ENCODE results near the gene LY6G6C.
A peak's percentile ranks its signal among the peaks of the same experiment; 100 is the strongest.

Gene LY6G6C

DNA sequence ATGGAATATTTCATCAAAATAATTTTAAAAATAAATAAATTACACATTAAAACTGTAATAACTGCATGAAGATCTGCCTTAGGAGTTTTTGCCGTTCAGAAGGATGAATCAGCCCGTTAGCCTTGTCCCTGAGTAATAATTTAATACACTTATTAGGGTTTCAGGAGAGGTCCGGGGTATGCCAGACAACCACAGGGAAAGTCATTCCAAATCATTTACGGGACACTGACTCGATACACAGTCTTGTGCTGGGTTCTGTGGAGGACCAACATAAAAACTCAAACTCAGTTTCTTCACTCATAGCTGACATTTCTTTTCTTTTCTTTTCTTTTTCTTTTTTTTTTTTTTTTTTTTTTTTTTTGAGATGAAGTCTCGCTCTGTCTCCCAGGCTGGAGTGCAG lies 15.6 kb downstream of the LY6G6C start:
- no peak for DNase-seq (ENCODE audit: low spot score)

DNA sequence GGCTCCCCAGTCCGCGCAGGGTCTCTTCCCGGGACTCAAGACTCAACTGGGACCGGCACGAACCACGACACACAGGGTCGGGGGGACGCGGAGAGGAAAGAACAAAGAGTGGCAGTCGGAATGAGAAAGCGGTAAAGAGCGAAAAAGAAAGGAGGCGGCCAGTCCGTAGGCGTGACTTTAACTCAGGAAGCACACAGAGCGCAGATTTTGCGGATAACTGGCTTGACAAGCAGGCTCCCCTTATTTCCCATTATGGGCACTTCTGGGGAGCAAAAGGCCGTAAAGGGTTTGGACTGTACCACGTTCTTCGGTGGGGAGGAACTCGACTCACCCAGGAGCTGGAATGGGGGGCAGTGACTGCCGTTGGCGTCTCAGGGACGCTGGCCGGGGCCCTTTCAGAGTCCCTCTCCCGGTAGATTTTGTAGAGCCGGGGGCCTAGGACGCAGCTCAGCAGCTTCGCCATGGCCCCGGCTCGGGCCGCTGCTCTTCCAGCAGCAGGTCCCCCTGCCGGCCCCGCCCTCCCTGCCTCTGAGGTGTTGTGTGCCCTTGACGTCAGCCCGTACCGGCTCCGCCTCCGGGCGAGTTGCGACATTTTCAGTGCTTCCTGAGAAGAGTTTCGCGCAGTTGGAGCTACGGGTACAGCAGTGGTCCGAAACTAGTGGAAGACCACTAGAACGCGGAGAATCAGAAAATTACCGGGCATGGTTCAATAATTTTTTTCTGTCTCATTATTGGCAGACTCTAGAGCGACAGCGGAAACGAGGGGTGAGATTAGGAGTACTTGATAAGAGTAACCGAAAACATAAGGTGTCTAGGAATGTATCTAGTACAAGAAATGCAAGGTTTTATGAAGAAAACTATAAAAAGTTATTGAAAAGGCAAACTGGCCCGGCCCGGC lies 18.5 kb downstream of the LY6G6C start, which contains the start of gene ABHD16A:
Gene ABHD16A, minus strand, starts transcription at position 506 of the 898 bp plus-strand sequence. Its CDS starts 43 bp downstream, at position 463.
- DNase-seq (ENCODE audit: low spot score): peak; percentile 98

DNA sequence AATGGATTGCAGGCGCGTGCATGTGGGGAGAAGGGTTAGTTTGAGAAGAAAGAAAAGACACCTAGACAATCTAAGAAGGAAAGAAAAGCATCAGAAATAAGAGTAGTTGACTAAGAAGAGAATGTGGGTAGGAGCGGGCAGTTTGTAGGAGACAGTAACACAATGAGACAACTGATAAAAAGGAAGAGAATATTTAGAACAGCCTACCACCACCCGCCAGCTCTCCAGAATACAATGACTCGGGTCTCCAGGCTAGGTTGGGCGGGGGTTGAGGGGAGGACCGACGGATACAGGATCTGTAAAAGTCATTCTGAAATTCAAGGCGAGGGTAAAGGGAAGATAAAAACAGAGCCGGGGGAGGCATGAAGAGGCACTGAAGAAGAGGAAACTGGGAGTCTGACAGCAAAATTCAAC lies 19.1 kb downstream of the LY6G6C start:
- no peak for DNase-seq (ENCODE audit: low spot score)

DNA sequence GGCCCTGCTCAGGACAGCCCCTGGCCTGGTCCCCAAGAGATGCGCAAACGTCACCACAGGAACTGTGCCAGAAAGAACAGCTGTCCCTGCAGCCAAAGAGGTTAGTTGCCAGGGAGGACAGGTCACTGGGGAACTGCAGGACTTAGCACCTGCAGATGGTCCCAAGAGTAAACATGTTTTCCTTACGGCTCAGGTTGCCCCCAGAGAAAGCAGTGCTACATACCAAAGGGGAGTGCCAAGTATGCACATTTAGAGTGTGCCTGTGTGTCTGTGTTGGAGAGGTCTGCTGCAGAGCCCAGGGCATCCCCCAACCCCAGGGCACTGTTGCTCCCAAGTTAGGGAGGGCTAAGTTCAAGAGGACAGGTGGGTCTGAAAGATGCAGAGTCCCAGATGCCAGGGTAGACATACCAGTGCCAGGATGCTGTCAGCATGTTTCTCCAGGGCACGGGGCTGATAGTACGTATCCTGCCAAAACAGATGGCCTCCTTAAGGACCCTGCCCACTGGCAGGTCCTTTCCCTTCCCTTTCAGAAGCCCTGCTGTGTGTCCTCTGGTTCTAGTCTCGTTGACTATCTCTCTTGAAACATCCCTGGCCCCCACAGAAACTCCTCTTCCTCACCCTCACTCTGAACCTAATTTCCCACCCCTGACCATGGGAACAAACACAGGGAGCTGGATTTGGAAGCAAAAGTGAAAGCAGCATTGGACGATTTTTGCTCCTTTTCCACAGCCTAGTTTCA lies 19.7 kb downstream of the LY6G6C start:
- peak; percentile 74 for DNase-seq (ENCODE audit: low spot score)

DNA sequence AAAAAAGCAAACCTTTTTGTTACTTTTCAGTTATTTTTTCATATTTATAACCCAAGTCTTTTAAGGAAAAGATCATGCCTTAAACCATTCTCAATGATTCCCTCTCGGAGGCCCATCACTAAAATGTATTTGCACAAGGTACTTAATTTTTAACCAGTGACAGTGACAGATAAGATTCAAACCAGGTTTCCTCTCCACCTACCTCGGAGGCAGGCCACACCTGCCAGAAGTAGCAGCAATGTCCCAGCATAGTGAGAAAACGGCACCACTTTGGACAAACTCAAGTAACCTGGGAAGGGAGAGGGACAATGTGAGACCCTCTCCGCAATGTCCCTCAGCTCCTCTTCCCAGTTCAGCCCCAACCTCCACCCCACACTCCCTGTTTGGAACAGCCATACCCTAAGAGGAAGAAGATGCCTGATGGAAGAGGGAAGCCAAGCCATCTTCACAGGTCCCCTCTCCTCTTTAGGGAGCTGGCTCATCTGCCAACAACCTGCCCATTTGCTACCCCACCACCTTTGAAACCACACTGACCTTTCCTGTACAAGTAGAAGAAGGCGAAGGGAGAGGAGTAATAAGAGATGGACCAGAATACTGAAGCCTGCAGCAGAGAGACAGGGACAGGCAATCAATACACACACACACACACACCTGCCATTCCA lies 20.7 kb downstream of the LY6G6C start:
- DNase-seq (ENCODE audit: low spot score): no peak

DNA sequence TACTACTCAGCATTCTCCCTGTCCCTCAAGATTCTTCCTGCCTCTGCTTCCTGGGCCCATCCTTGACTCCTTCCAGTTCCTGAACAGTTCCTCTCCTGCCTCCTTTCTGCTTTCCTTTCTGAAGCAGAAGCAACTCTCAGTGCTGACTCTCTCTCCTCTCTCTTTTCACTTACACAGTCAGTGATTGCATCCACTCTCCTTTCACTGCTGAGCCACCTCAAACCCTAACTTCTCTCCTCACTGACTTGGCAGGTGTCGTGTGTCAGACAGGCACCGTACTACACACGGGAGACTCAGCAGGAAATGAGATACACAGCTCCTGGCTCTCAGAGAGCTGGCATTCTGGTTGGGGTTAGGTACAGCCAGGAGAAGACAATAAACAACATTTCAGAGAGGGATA lies 24.0 kb downstream of the LY6G6C start:
- DNase-seq (ENCODE audit: low spot score): no peak

DNA sequence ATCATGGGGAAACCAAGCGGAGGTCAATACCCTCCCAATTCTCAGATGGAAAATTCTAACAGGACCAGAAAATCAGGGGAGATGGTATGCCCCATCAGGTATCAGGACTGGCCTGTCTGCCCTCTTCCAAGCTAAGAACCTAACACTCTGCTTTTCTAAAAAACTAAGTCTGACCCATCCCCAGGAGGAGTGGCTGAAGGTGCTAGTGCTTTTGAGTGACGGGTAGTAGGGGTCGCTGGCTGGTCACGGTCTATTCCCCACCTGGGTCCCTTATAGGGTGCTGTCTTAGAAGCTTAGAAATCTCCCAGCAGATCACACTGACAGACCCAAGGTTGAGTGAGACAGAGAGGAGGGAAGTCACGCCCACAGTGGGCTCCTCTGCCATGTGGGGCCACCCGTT lies 28.0 kb downstream of the LY6G6C start:
- no peak for DNase-seq (ENCODE audit: low spot score)

DNA sequence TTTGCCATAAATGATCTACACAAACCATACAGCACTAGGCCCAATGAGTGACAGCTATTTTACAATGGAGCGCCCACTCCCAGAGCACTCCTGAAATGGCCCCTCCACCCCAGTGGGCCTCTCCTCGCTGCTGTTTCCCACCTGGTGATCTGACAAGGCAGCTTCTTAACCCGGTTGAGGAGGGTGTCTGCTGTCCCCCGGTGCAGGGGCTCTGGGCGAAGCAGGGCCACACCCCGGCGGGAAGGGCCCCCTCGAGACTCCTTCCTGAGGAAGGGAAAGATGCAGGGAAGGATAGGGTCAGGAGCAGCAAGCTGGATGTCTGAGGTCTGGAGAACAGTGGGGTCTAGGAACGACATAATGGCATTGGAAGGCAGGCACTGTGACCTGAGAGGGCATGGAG lies 28.7 kb downstream of the LY6G6C start:
- no peak for DNase-seq (ENCODE audit: low spot score)

DNA sequence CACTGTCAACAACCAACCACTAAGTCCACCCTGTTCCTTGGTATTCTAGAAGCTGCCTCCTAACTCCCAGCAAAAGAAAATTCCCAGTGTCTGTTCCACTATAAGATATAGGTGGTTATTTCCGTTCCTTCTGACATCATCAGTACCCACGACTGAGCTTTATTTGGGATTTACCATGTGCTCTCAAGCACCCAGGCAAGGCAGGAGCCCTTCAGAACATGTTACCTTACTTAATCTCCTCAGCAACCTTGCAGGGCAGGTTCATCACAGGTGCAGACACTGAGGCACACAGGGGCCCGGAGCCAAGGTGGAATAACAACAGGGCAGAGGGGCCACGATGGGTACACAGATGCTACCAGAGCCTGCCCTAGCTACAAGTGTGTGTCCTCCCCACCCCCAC lies 29.2 kb downstream of the LY6G6C start:
- no peak for DNase-seq (ENCODE audit: low spot score)

DNA sequence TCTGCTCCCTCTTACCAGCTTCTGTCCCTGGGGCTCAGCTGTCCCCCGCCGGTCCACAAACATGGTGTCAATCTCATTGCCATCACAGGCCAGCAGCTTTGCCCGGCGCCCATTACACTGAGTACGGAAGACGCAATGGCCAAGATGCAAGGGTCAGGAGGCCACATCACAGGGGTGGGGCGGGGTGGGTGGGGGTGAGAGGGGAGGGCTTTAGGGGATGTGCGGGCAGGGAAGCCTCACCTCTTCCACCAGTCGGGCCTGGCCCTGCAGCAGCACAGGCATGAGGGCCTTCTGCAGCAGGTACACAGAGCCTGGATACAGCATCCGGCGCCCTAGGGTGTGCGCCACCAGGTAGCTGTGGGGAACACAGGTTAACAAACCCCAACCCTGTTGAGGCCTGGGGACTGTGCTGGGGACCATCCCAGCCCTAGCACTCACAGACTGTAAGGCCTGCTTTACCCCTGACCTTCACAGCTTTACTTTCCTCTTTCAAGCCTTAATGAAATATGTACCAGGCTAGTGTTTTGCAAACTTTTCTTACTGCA lies 29.9 kb downstream of the LY6G6C start:
- DNase-seq (ENCODE audit: low spot score): no peak

DNA sequence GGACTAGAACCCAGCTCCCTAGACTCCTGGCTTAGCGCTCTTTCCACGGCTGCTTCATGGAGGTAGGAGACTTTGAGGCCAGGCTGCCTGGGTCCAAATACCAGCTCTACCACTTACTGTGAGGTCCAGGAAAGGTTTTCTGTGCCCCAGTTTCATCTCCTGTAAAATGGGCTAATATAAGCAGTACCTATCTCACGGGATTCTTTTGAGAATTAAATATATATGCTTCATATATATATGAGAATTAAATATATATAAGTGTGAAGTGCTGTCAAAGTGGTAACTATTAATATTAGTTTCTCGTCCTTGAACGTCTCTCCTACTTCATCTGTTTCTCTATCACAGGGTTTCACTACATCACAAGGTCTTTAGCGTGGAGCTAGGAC lies 30.5 kb downstream of the LY6G6C start:
- no peak for DNase-seq (ENCODE audit: low spot score)

DNA sequence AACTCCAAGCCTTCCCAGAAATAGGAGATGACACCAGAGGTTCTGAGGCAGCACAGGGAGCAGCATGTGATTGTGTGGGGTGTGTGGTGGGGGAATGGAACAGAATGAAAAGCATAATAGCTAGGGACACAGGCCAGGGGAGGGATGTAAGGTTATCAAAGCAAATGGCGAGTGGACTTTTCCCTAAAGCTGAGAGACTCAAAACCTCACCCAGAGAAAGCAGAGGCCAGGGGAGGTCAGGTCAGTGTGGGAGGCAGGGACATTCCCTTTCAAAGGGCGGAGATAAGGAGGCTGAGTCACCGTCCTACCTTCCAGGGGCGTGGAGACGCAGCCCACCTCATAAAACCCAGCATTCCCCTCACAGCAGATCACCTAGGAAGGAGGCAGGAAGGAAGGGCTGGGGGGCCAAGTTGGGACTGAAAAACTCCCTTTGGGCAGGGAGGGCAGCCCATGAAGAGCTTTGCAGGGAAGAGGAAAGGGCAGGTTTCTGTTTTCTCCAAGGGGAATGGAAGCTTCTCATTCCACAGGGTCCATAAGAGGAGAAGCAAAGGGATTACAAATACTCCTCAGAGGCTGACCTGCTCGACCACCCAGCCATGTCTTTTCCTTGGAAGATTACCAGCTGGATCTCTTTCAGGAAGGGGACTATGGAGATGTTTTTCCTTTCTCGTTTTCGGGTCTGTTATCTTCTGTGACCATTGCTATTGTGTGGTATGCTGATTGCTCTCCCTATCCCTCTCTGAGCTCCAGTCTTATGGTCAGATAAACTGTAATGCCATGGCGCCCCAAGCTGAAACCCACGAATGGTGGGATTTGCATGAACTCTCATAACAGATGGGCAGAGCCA lies 31.1 kb downstream of the LY6G6C start:
- DNase-seq (ENCODE audit: low spot score): peak; percentile 31

DNA sequence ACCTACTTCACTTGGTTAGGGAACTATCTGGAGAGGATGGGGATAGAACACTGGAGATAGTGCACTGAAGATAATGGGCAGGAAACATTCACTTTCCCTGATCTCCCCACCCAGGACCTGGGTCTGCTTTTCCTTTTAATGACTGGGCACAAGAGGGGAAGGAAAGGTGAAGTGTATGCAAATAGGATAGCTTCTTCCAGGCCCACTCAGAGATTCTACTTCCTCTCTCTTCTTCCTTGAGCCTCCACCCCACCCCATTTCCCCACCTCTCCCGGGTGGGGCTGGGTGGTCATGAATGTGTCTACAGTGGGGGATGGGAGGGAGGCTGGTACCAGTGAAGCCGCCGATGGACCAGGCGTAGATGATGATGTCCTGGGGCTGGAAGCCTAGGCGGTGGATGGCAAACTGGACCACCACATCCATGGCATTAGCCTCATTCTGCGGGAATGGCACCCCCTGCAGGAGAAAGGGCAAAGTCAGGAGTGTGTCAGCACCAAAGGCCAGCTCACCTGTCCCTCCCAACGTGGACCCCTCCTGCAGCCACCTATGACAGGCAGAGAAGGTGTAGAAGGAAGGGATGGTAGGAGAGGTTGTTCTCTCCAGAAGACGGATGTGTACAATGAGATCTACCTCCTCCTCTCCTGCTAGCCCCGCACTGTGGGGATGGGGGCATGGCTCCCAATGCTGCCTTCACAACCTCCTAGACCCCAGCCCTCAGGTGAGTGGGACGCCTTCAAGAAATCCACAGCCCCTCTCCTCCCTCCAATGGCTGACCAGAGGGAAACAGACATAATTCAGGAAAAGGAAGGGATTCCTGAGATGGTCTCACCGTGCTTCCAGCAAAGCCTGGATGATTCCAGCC lies 32.1 kb downstream of the LY6G6C start:
- no peak for DNase-seq (ENCODE audit: low spot score)

DNA sequence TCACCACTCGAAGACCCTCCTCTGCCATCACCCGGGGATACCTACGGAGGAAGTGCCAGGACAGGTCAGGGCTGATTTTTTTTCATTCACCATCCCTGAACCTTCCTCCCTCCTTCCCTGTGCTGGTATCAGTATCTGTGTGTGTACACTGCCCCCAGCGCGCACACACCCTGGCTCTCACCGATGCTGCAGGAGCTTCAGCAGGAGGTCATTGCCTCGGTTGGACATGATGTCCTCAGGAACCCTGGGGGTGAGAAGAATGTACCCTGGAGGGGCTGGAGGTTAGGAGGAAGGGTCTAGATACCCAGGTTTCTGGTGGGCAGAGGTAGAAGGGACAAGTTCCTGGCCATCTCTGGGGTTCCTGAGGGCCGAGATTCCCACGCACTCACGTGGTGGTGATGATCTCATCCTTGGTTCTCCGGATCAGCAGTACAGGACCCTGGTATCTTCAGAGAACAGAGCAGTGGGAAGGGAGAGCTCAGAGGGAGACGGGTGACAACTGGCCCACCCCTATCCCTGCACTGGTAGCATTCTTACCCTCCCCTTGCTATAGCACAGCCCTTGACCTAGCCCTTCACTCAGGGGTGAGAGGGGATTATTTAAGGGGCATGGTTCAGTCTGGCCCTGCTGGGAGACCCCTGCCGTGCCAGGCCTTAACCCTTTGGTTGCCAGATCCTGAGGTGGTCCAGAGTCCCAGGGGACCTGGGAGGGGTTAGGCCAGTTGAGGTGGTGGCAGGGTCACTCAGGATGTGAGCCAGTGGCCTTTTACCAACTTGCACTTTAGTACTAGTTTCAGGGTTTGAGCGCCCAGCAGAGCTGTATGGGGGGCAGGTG lies 33.5 kb downstream of the LY6G6C start:
- no peak for DNase-seq (ENCODE audit: low spot score)

DNA sequence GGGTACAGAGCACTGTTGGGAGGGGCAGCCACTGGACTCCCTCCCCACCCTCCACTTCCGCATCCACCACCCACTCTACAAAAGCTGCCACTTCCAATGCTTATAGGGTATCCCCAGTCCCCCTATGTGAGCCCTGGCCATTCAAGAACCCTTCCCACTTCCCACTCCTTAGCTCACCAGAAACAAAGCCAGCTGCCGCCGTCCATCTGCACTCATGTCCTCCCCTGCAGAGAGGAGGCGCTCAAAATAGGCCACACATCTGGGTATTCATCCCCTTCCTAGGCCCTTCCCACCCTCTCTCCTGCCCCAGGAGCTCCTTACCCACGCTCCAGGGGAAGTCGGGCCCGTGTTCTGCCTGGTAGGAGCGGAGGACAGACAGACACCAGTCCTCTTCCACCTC lies 34.2 kb downstream of the LY6G6C start:
- no peak for DNase-seq (ENCODE audit: low spot score)

DNA sequence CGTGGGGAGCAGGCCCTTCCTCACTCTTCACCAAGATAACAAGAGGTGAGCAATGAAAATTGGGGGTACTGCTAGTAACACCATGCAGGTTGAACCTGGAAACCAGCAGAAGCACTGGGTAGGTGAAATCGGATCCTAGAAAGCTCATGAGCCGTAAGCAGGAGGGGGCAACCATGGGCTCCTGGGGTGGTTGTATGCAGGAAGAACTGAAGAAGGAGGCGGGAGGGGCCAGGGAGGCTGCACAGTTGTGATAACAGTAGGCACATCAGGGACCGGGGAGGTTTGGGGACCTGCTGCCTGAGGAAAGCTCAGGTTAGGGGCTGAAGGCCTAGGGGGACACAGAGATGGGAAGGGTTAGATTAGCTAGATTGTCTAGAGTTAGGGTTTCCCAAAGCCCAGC lies 35.1 kb downstream of the LY6G6C start:
- DNase-seq (ENCODE audit: low spot score): peak; percentile 58

DNA sequence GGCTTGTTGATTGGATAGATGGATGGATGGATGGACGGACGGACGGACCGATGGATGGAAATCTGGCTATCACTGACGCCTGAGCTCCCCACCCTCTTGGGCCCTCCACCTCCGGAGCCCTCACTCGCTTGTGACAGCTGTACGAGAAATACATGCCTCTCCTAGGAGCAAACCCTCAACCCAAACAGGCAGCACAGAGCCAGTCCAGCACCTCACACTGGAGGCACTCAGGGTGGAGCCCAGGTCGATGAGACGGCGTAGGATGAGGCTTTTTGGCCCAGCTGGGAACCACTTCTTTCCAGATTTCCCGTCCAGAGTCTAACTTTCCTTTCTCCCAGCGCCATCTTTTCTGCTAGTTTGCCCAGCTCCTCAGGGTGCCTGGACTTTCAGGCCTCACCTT lies 38.0 kb downstream of the LY6G6C start:
- DNase-seq (ENCODE audit: low spot score): no peak

DNA sequence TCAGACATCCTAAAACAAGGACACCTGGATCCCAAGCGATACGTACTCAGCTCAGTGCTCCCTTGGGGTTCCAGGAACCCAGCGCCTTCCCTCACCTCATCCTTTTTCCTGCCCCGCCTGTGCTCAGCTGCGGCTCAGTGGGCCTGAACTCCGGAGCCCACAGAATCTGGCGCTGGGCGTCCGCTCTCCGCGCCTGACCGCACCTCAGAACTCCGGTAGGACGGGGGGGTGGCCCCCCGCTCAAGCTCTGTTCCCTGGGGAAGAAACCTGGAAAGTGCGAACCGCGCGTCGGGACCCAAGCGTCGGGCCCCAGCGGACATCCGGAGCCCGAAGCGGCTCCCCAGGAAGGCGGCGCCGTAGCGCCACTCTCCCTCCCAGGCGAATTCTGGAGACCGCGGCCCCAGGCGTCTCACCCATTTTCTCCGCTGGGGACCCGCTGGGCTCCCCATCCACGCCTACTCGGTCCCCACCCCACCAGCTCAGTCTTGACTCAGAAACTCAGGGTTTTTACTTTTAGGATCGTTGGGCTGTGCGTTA lies 40.3 kb downstream of the LY6G6C start:
- DNase-seq (ENCODE audit: low spot score): no peak
